Measurements from ENCODE around the gene MAP4. TPM values are rescaled to one million over a fixed set of nuclear protein-coding genes. Genes with fewer than 3 reads are reported as not detected.

MAP4 gene
- total RNA-seq, 1 donor from 2014 or later: 319 TPM

DNA sequence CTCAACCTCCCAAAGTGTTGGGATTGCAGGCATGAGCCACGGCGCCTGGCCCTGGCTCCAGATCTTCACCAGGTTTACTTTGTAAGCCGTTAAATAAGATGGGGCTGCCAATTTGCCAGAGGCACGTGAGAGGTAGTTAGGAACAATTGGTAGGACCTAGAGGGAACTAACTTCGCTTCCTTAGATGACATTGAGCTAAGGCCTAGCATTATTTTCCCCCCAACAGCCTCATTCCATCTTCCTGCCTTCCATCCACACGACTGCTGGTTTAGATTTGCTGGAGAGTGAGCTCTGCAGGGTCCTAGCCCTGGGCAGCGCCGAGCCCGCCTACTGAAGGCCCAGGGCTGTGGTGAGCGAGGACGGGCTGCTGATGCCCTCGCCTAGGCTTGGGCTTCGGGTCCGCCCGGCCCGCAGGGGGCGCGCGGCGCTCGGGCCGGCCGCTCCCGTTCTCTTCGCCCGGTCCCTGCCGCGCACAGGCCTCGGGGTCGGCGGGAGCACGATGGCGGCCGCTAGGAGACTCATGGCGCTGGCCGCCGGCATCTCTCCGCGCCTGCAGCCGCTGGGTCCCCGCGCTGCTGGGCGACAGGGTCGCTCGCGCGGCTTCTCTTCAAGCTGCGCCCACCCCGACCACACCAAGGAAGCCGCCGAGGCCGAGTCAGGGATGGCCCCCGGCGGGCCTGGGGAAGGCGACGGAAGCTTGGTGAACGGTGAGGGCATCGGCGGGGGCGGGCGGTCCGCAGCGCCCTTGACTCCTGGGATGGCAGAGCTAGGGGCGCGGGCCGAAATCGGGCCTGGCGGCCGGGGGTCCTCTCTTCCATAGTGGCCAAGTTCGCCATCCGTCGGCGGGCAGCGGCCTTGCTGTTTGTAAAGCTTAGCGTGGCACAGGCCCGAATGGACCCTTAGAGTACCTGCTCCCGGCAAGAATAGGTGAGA, 191.4 kb downstream of the MAP4 start:
- Mint-ChIP-seq H3K27me3 (ENCODE audit: unreplicated experiment) (no peaks in the 10 kb centered on the region), H3K27ac (ENCODE audit: unreplicated experiment) (peak overlapping the region; percentile 82), H3K36me3 (ENCODE audit: unreplicated experiment) (peaks cover 12% of the 10 kb centered on the region), H3K4me1 (ENCODE audit: low read depth, unreplicated experiment) (peaks cover 9% of the 10 kb centered on the region), H3K4me3 (ENCODE audit: unreplicated experiment) (peak overlapping the region; percentile 94), H3K9me3 (ENCODE audit: unreplicated experiment) (peaks cover 6% of the 10 kb centered on the region)
- TF ChIP-seq, protein P1, sequence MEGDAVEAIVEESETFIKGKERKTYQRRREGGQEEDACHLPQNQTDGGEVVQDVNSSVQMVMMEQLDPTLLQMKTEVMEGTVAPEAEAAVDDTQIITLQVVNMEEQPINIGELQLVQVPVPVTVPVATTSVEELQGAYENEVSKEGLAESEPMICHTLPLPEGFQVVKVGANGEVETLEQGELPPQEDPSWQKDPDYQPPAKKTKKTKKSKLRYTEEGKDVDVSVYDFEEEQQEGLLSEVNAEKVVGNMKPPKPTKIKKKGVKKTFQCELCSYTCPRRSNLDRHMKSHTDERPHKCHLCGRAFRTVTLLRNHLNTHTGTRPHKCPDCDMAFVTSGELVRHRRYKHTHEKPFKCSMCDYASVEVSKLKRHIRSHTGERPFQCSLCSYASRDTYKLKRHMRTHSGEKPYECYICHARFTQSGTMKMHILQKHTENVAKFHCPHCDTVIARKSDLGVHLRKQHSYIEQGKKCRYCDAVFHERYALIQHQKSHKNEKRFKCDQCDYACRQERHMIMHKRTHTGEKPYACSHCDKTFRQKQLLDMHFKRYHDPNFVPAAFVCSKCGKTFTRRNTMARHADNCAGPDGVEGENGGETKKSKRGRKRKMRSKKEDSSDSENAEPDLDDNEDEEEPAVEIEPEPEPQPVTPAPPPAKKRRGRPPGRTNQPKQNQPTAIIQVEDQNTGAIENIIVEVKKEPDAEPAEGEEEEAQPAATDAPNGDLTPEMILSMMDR (IDR thresholded peaks at IDR 0.05; ENCODE audit: partially characterized antibody, unreplicated experiment): peak; percentile 76
- DNase-seq: peak; percentile 88

DNA sequence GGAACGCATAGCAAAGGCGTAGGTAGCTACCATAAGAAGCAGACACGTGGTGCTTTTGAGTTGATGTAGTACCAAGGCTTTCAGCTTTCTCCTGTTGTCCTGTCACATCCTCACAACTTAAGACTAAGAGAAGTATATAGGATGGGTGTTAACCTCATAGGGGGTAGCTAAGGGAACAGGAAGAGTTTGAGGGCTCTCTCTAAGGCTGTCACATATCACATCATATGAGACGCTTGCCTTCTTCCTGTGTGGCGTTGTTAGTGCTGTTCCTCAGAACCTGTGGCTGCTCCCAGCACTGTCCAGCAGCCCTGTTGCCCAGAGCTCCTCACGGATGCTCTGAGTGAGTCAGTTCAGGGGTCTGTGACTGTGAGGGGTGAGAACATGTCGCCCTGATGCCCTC, 198.6 kb downstream of the MAP4 start:
- no peak for DNase-seq
- Mint-ChIP-seq H3K9me3 (ENCODE audit: unreplicated experiment) (peaks cover 1% of the 10 kb centered on the region), H3K4me3 (ENCODE audit: unreplicated experiment) (no peak overlapping the region), H3K27ac (ENCODE audit: unreplicated experiment) (no peak overlapping the region), H3K36me3 (ENCODE audit: unreplicated experiment) (peaks cover 5% of the 10 kb centered on the region), H3K27me3 (ENCODE audit: unreplicated experiment) (peaks cover 2% of the 10 kb centered on the region), H3K4me1 (ENCODE audit: low read depth, unreplicated experiment) (no peaks in the 10 kb centered on the region)
- TF ChIP-seq, protein P1 (IDR thresholded peaks at IDR 0.05; ENCODE audit: partially characterized antibody, unreplicated experiment): no peak

DNA sequence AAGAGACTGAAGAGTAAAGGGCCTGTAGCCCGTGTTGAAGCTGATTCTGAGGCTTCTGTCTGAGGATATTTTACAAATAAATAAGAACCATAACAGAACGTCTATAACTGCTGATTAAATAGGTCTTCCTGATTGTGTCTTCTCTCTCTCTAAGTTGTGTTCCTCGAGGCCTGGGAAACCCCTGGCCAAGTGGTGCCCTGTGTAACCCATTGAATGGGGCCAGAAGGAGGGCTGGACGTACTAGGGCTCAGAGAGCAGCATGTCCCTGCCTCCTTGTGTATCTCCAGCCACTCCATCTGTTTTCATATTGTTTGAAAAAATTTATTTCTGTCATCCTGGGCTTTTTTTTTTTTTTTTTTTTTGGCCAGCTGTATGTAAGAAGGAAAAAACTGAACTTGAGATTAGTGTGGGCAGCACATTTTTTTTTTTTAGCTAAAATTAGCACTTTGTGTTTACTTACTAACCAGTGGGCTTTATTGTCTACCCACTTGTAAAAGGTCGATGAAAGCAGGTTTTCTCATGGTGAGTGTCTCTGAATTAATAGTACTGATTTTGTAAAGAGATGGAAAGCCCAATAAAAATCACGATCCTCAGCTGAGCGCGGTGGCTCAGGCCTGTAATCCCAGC, 202.6 kb downstream of the MAP4 start:
- Mint-ChIP-seq H3K27me3 (ENCODE audit: unreplicated experiment) (no peaks in the 10 kb centered on the region), H3K27ac (ENCODE audit: unreplicated experiment) (no peak overlapping the region), H3K4me3 (ENCODE audit: unreplicated experiment) (no peak overlapping the region), H3K9me3 (ENCODE audit: unreplicated experiment) (no peaks in the 10 kb centered on the region), H3K36me3 (ENCODE audit: unreplicated experiment) (peaks cover 5% of the 10 kb centered on the region), H3K4me1 (ENCODE audit: low read depth, unreplicated experiment) (no peaks in the 10 kb centered on the region)
- TF ChIP-seq, protein P1 (IDR thresholded peaks at IDR 0.05; ENCODE audit: partially characterized antibody, unreplicated experiment): no peak
- no peak for DNase-seq

DNA sequence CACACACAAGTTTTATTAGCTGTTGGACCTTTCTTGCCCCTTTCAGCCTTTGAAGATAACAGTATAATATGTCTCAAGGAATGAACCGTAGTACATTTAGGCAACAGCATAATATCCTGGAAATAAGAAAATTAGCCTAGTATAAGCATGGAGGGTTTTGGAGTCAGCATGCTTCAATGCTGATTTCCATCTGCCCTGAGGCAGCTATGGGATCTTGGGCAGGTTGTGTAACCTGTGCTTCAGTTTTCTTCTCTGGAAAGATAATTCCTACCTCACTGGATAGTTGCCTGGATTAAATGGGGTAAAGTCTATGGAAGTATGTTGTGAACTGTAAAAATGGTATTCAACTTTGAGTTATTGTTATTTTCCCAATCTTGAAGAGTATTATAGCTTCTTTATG, 211.6 kb downstream of the MAP4 start:
- TF ChIP-seq, protein P1 (IDR thresholded peaks at IDR 0.05; ENCODE audit: partially characterized antibody, unreplicated experiment): no peak
- Mint-ChIP-seq H3K9me3 (ENCODE audit: unreplicated experiment) (peaks cover 10% of the 10 kb centered on the region), H3K4me3 (ENCODE audit: unreplicated experiment) (peak overlapping the region; percentile 98), H3K36me3 (ENCODE audit: unreplicated experiment) (no peaks in the 10 kb centered on the region), H3K27me3 (ENCODE audit: unreplicated experiment) (peaks cover 6% of the 10 kb centered on the region), H3K4me1 (ENCODE audit: low read depth, unreplicated experiment) (peaks cover 11% of the 10 kb centered on the region), H3K27ac (ENCODE audit: unreplicated experiment) (peak overlapping the region; percentile 100)
- no peak for DNase-seq

All from glutamatergic neuron (in vitro differentiated cells).